HUES48 (cell line): Measurements from ENCODE around the gene FAAP20.

Experiments used
- H3K27ac ChIP-seq: one replicate; pipeline ENCODE4 v1.7.0; 2013; ENCODE audit warnings: low read depth, low read length, inconsistent platforms
- H3K27me3 ChIP-seq: 2 replicates; pipeline ENCODE4 v1.6.1; 2013; ENCODE audit warnings: mild to moderate bottlenecking, low read length; ENCODE audit not compliant: control insufficient read depth, insufficient read depth
- H3K36me3 ChIP-seq: 2 replicates; pipeline ENCODE4 v1.6.1; 2013; ENCODE audit warnings: low read length; ENCODE audit not compliant: control insufficient read depth, insufficient read depth
- H3K4me1 ChIP-seq: 2 replicates; pipeline ENCODE4 v1.6.1; 2013; ENCODE audit warnings: mild to moderate bottlenecking, low read length; ENCODE audit not compliant: control insufficient read depth, insufficient read depth
- H3K4me3 ChIP-seq: 2 replicates; pipeline ENCODE4 v1.5.1; 2013; ENCODE audit warnings: mild to moderate bottlenecking, low read depth, low read length
- H3K9ac ChIP-seq: 2 replicates; pipeline ENCODE4 v1.6.1; 2013; ENCODE audit warnings: mild to moderate bottlenecking, low read depth, low read length, moderate library complexity
- H3K9me3 ChIP-seq: 2 replicates; pipeline ENCODE4 v1.6.1; 2013; ENCODE audit warnings: low read length; ENCODE audit not compliant: control insufficient read depth, insufficient read depth

FAAP20 gene

GRCh38 chr1:2200308-2200943 is 5.9 kb upstream of the FAAP20 start:
- Histone ChIP-seq H3K4me1 (peaks cover 10% of the 10 kb centered on the region; the same call in 1 of the 2 replicates), H3K4me3 (no peak overlapping the region), H3K36me3 (no peaks in the 10 kb centered on the region), H3K9me3 (no peaks in the 10 kb centered on the region), H3K27me3 (no peaks in the 10 kb centered on the region), H3K27ac (no peak overlapping the region), H3K9ac (no peak overlapping the region)

- Histone ChIP-seq H3K4me3 (peak overlapping the region; percentile 64), H3K27me3 (no peaks in the 10 kb centered on the region), H3K9ac (no peak overlapping the region), H3K27ac (no peak overlapping the region), H3K9me3 (no peaks in the 10 kb centered on the region), H3K4me1 (peaks cover 8% of the 10 kb centered on the region; the same call in 1 of the 2 replicates), H3K36me3 (no peaks in the 10 kb centered on the region)
Measured at GRCh38 chr1:2199042-2199810, 4.7 kb upstream of the FAAP20 start.

- no peak overlapping the region for H3K27ac ChIP-seq
- H3K9ac ChIP-seq, result no peak overlapping the region
- peaks cover 4% of the 10 kb centered on the region; the same call in 1 of the 2 replicates for H3K4me1 ChIP-seq
- no peaks in the 10 kb centered on the region for H3K27me3 ChIP-seq
- no peaks in the 10 kb centered on the region for H3K9me3 ChIP-seq
- H3K36me3 ChIP-seq, result no peaks in the 10 kb centered on the region
- H3K4me3 ChIP-seq, result no peak overlapping the region
Measured at GRCh38 chr1:2198571-2198970, 4.0 kb upstream of the FAAP20 start.

- H3K9me3 ChIP-seq, result no peaks in the 10 kb centered on the region
- H3K36me3 ChIP-seq, result 0 out of 2 replicates have a peak, but pooled peaks cover 4% of the 10 kb centered on the region
- no peak overlapping the region for H3K4me3 ChIP-seq
- peaks cover 10% of the 10 kb centered on the region for H3K4me1 ChIP-seq
- H3K9ac ChIP-seq, result no peak overlapping the region
- no peaks in the 10 kb centered on the region for H3K27me3 ChIP-seq
- H3K27ac ChIP-seq, result no peak overlapping the region
Measured at GRCh38 chr1:2197707-2198165, 3.2 kb upstream of the FAAP20 start.

- no peak overlapping the region for H3K27ac ChIP-seq
- H3K36me3 ChIP-seq, result peaks cover 8% of the 10 kb centered on the region; the same call in 1 of the 2 replicates
- H3K9me3 ChIP-seq, result no peaks in the 10 kb centered on the region
- no peaks in the 10 kb centered on the region for H3K27me3 ChIP-seq
- no peak overlapping the region for H3K9ac ChIP-seq
- H3K4me3 ChIP-seq, result no peak overlapping the region
- H3K4me1 ChIP-seq, result peaks cover 10% of the 10 kb centered on the region
Measured at GRCh38 chr1:2196901-2197638, 2.5 kb upstream of the FAAP20 start.

GRCh38 chr1:2195785-2196184 is 1.2 kb upstream of the FAAP20 start:
- Histone ChIP-seq H3K27ac (no peak overlapping the region), H3K27me3 (no peaks in the 10 kb centered on the region), H3K4me1 (peaks cover 10% of the 10 kb centered on the region), H3K9ac (no peak overlapping the region), H3K4me3 (no peak overlapping the region), H3K36me3 (peaks cover 8% of the 10 kb centered on the region; the same call in 1 of the 2 replicates), H3K9me3 (no peaks in the 10 kb centered on the region)

GRCh38 chr1:2194898-2195673 is 514 bp upstream of the FAAP20 start:
- Histone ChIP-seq H3K4me1 (peaks cover 12% of the 10 kb centered on the region), H3K9ac (no peak overlapping the region), H3K9me3 (no peaks in the 10 kb centered on the region), H3K27ac (peak overlapping the region; percentile 84), H3K27me3 (no peaks in the 10 kb centered on the region), H3K4me3 (peak overlapping the region; percentile 62), H3K36me3 (peaks cover 8% of the 10 kb centered on the region; the same call in 1 of the 2 replicates)

GRCh38 chr1:2193514-2194281 is 874 bp downstream of the FAAP20 start:
- peak overlapping the region; percentile 49 for H3K4me3 ChIP-seq
- H3K9ac ChIP-seq, result no peak overlapping the region

GRCh38 chr1:2192031-2192995 is 2.3 kb downstream of the FAAP20 start:
- H3K36me3 ChIP-seq, result peaks cover 8% of the 10 kb centered on the region; the same call in 1 of the 2 replicates
- H3K4me1 ChIP-seq, result peaks cover 10% of the 10 kb centered on the region
- 0 out of 2 replicates have a peak overlapping the region, but pooled peaks have one; percentile 8 for H3K4me3 ChIP-seq
- H3K9me3 ChIP-seq, result no peaks in the 10 kb centered on the region
- no peaks in the 10 kb centered on the region for H3K27me3 ChIP-seq
- H3K27ac ChIP-seq, result no peak overlapping the region
- H3K9ac ChIP-seq, result no peak overlapping the region

More at GRCh38 chr1:2193514-2194281, 874 bp downstream of the FAAP20 start:
- peaks cover 8% of the 10 kb centered on the region; the same call in 1 of the 2 replicates for H3K36me3 ChIP-seq
- no peak overlapping the region for H3K27ac ChIP-seq
- H3K4me1 ChIP-seq, result peaks cover 10% of the 10 kb centered on the region
- H3K27me3 ChIP-seq, result no peaks in the 10 kb centered on the region
- H3K9me3 ChIP-seq, result no peaks in the 10 kb centered on the region
